ENCODE measurements around the gene CDH22.

The CDH22 gene

GRCh38 chr20:46267108-46268105 lies 40.9 kb downstream of the CDH22 start:
- no peak for DNase-seq (ENCODE audit: low spot score)

GRCh38 chr20:46265539-46265938 lies 42.8 kb downstream of the CDH22 start:
- no peak for DNase-seq (ENCODE audit: low spot score)

GRCh38 chr20:46264391-46265266 lies 43.7 kb downstream of the CDH22 start:
- DNase-seq (ENCODE audit: low spot score): no peak

- no peak for DNase-seq (ENCODE audit: low spot score)
These were observed 46.6 kb downstream of the CDH22 start for GRCh38 chr20:46261456-46262253.

GRCh38 chr20:46260936-46261454 lies 47.3 kb downstream of the CDH22 start:
- DNase-seq (ENCODE audit: low spot score): no peak

GRCh38 chr20:46260480-46260879 lies 47.8 kb downstream of the CDH22 start:
- DNase-seq (ENCODE audit: low spot score): no peak

- no peak for DNase-seq (ENCODE audit: low spot score)
These were observed 48.9 kb downstream of the CDH22 start for GRCh38 chr20:46259260-46259859.

GRCh38 chr20:46257887-46258286 lies 50.4 kb downstream of the CDH22 start:
- DNase-seq (ENCODE audit: low spot score): no peak

GRCh38 chr20:46256293-46256692 lies 52.0 kb downstream of the CDH22 start:
- DNase-seq (ENCODE audit: low spot score): no peak

GRCh38 chr20:46255440-46256104 lies 52.7 kb downstream of the CDH22 start:
- no peak for DNase-seq (ENCODE audit: low spot score)

- no peak for DNase-seq (ENCODE audit: low spot score)
These were observed 54.9 kb downstream of the CDH22 start for GRCh38 chr20:46253391-46253790.

- DNase-seq (ENCODE audit: low spot score): no peak
These were observed 55.8 kb downstream of the CDH22 start for GRCh38 chr20:46252352-46253091.

GRCh38 chr20:46251211-46251673 lies 57.1 kb downstream of the CDH22 start:
- no peak for DNase-seq (ENCODE audit: low spot score)

GRCh38 chr20:46250772-46251171 lies 57.5 kb downstream of the CDH22 start:
- no peak for DNase-seq (ENCODE audit: low spot score)

GRCh38 chr20:46249671-46250070 lies 58.6 kb downstream of the CDH22 start:
- no peak for DNase-seq (ENCODE audit: low spot score)

- no peak for DNase-seq (ENCODE audit: low spot score)
These were observed 61.7 kb downstream of the CDH22 start for GRCh38 chr20:46246559-46246958.

- DNase-seq (ENCODE audit: low spot score): no peak
These were observed 64.3 kb downstream of the CDH22 start for GRCh38 chr20:46243707-46244628.

GRCh38 chr20:46242390-46242789 lies 65.9 kb downstream of the CDH22 start:
- no peak for DNase-seq (ENCODE audit: low spot score)

- no peak for DNase-seq (ENCODE audit: low spot score)
These were observed 67.4 kb downstream of the CDH22 start for GRCh38 chr20:46240881-46241280.

All from left forelimb (tissue), 1 donor.